Measurements from ENCODE around the gene CLEC4F. TPM values are rescaled to one million over a fixed set of nuclear protein-coding genes. Genes with fewer than 3 reads are reported as not detected.

Gene CLEC4F
- total and polyA plus RNA-seq, 2 of the 13 experiments (the other 11 are each of a cell fraction or from before 2014, with no cell fraction given), result 0.12 to 0.13 TPM

- TF ChIP-seq ZNF589 (CRISPR knock-in tag; conservative IDR thresholded peaks at IDR 0.05) (no peak), NFATC3 (CRISPR knock-in tag; IDR thresholded peaks at IDR 0.05) (no peak), GZF1 (CRISPR knock-in tag; IDR thresholded peaks at IDR 0.05) (no peak), KDM5B (CRISPR knock-in tag; IDR thresholded peaks at IDR 0.05; ENCODE audit: borderline replicate concordance) (no peak), HHEX (CRISPR knock-in tag; IDR thresholded peaks at IDR 0.05) (no peak), ZNF451 (CRISPR knock-in tag; IDR thresholded peaks at IDR 0.05) (no peak), TBX2 (CRISPR knock-in tag; IDR thresholded peaks at IDR 0.05; ENCODE audit: borderline replicate concordance) (0 out of 2 replicates have a peak, but pooled peaks have one; percentile 28), ZNF598 (CRISPR knock-in tag; IDR thresholded peaks at IDR 0.05; ENCODE audit: borderline replicate concordance) (0 out of 2 replicates have a peak, but pooled peaks have one; percentile 15), ZNF276 (CRISPR knock-in tag; IDR thresholded peaks at IDR 0.05; ENCODE audit: low read depth) (no peak), ZNF574 (CRISPR knock-in tag; IDR thresholded peaks at IDR 0.05) (peak; percentile 34; the same call in 1 of the 2 replicates), ZBTB26 (CRISPR knock-in tag; IDR thresholded peaks at IDR 0.05; ENCODE audit: borderline replicate concordance) (no peak), ZNF747 (CRISPR knock-in tag; IDR thresholded peaks at IDR 0.05; ENCODE audit: borderline replicate concordance) (no peak), SIN3A (IDR thresholded peaks at IDR 0.05; ENCODE audit: borderline replicate concordance, low read depth, low read length) (no peak), CHD4 (IDR thresholded peaks at IDR 0.05; ENCODE audit: borderline replicate concordance, low read length) (no peak), ZNF460 (CRISPR knock-in tag; IDR thresholded peaks at IDR 0.05; ENCODE audit: borderline replicate concordance) (no peak), KMT2B (CRISPR knock-in tag; IDR thresholded peaks at IDR 0.05) (no peak), ZNF557 (CRISPR knock-in tag; IDR thresholded peaks at IDR 0.05) (no peak)
Observed at GRCh38 chr2:70842401-70842800, 22.0 kb upstream of the CLEC4F start (continued).

All from HepG2 (cell line).